ENCODE measurements around the gene TMEM245.
"Not testable (repeated sequence)": the region's sequence is repeated elsewhere in the genome, so short reads cannot be mapped to it uniquely, and the experiment has no call there.

Gene TMEM245

GRCh38 chr9:109060191-109060590 lies 59.6 kb downstream of the TMEM245 start:
- DNase-seq = no peak

GRCh38 chr9:109053121-109053520 lies 66.6 kb downstream of the TMEM245 start:
- not testable (repeated sequence) for DNase-seq

DNA sequence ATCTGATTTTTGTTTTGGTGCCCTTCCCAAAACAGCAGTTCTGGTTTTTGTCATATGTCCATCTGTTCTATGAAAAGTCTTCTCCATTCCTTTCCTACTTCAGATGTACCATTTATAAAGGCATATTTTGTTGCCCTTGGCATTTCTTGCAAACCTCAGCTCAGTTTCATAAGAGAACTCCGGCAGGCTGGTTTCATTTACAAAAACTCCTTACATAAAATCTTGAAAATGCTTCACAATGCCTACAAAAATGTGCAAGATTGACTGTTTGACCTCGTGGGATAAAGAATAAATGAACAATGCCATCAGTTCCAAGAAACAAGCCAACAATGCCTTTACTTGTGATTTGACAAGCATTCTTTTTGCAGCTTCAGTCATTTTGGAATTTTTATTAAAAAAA lies 67.3 kb downstream of the TMEM245 start:
- DNase-seq = no peak

GRCh38 chr9:109051733-109052132 lies 68.0 kb downstream of the TMEM245 start:
- no peak for DNase-seq

DNA sequence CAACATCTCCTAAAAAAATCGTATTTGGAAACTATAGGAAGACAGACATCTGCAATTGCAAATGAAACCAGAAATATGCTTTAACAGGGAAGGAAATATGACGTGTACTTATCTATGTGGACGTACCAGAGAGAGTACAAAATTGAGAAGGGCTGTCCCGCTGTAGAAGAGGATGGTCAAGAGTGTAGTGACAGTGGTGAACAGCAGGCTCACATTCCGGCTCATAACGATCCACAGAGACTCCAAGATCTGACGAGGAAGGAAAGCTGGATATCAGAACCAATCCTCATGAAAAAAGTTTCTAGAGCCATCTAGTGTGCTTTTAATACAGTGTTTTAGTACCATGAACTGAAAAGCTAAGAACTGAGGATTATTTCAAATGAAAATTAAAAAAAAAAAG lies 69.3 kb downstream of the TMEM245 start:
- no peak for DNase-seq

DNA sequence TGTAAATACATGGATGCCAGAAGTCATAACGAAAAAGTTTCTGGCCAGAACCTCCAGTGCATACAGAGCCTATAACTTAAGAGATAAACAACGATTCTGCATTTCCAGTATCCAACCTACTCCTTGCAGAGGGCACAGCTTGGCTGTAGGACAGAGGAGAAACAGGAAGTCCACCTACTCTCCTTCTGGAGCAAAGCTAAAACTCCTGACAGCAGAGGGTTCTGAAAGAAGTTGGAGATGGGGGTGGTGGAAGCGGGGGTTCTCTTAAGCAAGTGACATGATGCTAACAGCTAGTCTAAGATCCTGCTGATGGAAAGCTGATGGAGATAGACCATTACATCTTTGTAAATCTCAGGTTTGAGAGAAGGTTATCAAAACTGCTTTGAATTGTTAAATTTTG lies 70.9 kb downstream of the TMEM245 start:
- no peak for DNase-seq

DNA sequence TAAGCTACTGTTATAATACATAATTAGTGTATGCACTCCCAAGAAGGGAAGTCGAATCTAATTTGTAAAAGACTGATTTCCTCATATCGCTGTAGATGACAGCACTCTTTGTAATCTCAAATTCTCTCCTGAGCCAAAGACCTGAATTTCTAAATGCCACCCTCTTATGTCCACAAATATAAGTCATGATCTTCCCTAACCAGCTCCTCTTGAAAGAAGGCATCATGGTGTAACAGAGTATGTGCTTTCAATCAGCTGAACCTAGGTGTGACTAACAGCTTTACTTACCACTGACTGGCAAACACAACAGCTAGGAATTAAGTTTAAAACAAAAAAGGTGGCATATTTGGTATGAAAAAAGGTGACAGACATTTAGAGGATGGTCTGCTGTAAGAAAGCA lies 72.5 kb downstream of the TMEM245 start:
- no peak for DNase-seq

DNA sequence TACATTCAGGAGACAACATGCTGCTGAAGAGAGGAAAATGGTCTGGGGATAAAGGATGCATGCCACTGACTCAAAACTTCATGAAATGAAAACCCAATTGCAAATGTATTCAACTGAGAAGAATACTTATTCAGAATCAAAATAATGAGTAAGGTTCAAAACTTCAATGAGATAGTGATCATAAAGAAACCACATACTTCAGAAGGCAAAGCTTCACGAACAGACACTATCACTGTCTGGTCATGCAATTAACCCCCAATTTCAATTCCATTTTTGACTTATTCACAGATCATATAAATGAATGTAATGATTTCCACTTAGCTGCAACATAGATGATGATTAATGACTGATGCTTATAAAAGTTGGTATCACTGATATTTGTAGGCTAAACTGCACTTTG lies 73.4 kb downstream of the TMEM245 start:
- no peak for DNase-seq

DNA sequence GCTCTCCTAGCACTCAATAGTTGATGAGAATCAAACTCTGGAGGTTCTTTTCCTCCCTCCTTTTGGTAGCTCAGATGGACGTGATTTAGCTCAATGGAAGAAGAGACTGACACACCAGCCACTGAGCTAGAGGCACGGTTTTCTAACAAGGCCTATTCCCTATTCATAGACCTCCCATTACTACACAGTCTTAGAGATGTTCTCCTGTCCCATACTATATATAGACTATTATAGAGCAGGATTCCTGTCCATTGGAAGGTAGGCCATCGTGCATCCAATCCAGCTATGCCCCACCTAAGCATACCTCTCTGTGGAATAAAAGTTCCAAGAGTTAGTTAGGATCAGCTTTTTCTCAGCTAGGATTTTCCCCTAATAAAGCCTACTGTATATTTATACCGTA lies 76.2 kb downstream of the TMEM245 start:
- DNase-seq = no peak

DNA sequence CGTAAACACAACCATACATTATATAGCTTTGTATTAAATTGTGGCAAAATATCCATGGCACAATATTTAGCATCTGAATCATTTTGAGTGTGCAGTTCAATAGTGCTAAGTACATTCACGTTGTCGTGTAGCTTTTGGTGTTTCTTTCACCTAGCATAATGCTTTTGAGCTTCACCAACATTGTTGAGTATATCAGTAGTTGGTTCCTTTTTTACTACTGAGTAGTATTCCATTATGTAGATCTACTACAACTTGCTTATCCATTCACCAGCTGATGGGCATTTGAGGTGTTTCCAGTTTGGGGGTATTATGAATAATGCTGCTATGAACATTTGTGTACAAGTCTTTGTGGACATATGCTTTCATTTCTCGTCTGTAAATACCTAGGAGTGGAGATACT lies 79.2 kb downstream of the TMEM245 start:
- no peak for DNase-seq

DNA sequence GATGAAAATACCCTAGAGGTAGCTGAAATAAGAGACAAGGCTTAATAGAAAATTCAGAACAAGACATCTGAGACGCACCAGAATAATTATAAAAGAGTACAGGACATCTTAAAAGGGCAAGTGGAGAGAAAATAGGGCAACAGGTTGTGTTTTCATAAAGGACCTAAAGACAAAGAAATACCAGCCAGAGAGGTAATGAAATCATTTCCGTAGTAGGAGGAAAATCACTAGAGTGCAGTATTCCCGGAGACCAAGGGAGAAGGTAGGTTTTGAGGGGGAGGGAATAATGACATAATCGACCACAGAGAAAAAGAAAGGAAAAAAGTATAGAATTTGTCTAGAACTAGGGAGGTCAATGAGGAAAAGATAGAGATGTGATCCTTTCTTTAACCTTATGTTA lies 80.2 kb downstream of the TMEM245 start:
- DNase-seq = no peak

DNA sequence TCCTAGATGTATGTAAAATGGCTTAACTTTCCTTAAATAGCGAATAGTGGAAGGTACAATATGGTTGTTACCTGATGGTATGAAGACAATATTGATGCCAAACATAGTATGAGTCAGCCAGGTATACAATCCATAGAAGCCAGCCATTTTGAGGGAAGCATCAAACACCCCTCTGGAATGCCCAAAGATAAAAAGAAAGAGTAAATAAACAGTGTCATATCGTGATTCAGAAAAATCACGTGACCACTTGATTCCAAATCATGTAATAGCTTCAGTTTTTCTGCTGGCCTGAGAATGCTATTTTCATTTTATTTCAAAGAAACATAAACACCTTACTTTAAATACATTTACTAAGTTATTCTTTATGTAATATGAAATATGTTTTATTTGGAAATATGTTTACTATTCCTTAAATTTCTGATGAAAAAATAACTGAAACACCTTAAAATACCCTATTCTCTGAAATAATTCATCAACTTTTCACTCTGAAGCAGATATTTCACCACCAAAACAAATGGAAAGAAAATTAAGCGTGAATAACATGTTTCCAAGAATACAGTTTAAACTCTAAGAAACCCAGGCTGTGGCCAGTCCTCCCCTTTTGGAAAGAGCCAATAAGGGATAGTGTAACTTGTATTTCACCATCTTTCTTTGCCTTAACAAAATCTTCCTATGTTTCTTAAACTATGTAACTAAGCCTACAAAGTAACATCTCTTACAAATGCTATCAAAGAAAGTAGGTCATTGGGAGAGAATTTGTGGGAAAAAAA lies 81.6 kb downstream of the TMEM245 start:
- no peak for DNase-seq

- no peak for DNase-seq
Measured at GRCh38 chr9:109036744-109037680, 82.7 kb downstream of the TMEM245 start.

DNA sequence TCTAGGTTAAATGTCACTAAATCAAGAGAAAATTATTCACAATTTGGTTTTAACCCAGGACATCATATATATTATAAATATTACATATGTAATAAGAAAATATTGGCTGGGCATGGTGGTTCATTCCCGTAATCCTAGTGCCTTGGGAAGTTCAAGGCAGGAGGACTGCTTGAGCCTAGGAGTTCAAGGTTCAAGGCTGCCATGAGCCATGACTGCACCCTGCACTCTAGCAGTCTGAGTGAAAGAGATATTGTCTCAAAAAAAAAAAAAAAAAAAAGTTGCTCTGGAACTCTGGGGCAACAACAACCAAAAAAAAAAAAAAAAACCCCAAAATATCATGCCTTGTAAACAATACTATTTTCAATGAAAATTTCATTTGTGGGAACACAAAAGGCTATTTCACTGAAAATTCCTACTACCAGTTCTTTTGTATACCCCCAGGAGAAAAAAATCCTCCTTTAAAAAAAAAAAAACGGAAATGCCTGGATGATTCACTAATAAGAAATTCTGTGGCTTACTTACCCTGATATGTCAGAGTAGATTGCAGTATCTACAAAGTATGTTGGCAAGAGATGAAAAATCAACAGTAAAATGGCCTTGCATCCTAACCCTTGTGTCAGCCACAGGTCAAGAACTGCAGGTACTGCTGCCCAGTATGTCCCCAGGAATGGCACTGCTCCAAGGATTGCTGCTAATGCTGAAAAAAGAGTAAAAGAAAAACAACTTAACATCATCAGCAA lies 83.9 kb downstream of the TMEM245 start:
- DNase-seq = no peak

DNA sequence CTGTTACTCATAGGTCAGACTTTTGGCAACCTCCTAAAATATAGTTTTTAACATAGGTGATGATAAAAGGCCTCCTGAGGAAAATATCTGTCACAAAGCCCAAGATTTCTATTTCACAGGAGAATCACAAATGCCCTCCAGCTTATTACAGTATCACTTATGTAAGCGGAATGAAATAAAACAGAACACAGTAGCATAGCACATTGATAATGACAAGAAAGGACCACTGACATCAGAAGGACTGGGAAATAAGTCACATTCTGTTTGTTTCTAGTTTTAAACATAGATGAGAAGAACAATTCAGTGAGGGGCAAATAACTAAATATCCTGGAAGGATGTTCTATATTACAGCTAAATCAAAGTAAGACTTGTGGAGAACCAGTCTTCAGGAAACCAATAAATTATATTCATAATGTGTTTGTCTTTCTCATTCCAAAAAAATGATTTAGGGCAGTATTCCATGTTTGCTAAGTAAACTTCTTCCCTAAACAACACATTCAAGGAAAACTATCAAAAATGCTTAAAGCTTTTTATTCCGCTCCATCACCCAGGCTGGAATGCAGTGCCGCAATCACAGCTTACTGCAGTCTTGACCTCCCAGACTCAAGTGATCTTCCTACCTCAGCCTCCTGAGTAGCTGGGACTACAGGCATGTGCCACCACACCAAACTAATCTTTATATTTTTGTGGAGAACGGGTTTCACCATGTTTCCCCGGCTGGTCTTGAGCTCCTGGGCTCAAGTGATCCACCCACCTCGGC lies 85.6 kb downstream of the TMEM245 start:
- no peak for DNase-seq

DNA sequence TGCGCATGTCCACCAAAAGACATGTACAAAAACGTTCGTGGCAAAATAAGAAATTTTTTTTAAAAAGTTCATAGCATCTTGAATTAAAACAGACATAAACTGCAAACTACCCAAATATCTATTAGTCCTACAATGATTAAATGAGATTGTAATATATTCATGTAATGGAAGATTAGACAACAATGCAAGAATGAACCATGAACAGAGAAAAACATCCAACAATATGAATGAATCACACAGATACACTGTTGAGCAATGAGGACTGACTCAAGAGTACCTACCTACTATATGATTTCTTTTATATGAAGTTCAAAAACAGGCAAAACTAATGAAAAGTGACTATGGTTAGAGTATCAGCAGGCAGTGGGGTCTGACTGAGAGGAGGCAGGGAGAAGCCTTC lies 88.5 kb downstream of the TMEM245 start:
- no peak for DNase-seq

- DNase-seq = peak in 1 of 2 experiments; percentile 6
Measured at GRCh38 chr9:109030426-109030825, 89.3 kb downstream of the TMEM245 start.

- DNase-seq = no peak
Measured at GRCh38 chr9:109028457-109028856, 91.3 kb downstream of the TMEM245 start.

GRCh38 chr9:109027176-109027575 lies 92.6 kb downstream of the TMEM245 start:
- no peak for DNase-seq

DNA sequence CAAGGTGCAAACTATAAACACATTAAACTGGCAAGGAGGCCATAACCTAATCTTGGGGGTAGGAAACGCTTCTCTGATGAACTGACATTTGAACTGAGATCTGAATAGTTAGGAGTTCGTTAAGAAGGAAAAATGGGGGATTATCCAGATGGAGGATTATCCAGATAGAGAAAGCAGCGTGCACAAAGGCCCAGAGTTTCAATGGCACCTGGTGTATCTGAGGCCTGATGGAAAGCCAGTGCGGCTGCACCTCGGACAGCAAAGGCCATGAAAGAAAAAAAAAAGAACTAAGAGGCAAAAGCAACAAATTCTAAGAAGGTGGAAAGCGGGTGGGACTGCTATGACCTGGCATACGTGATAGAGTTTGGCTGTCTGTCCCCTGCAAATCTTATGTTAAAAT lies 93.4 kb downstream of the TMEM245 start:
- DNase-seq = peak; percentile 62 to 79

DNA sequence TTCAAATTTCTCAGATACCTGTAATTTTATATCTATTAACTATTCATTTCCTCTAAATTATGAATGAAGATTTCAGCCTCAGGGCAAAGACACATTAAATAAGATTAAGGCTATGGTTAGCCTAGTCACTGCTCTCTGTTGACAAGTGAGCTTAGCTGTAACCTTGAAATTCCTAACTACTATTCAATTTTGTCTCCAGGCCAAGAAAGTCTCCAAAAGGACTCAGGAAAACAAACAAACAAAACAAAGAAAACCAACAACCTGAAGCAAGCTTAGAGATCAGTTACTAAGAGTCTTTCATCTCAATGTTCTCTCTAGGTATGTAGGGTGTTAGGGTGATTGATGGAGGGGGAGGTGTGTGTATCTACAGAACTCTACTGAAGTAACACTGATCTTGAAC lies 96.9 kb downstream of the TMEM245 start:
- no peak for DNase-seq

All from NCI-H524 (cell line).